GM19455 (cell line): ENCODE results near the gene LYRM2.
"Not testable (repeated sequence)": the region's sequence is repeated elsewhere in the genome, so short reads cannot be mapped to it uniquely, and the experiment has no call there.

ENCODE experiments used
- ATAC-seq: cut with Tn5 transposase; IDR thresholded peaks from one replicate; pipeline ENCODE4 v1.9.1; 2021; ENCODE audit not compliant: unreplicated experiment

LYRM2 gene

GRCh38 chr6:89649682-89650081, 11.1 kb upstream of the LYRM2 start:
- ATAC-seq: no peak

- ATAC-seq: no peak
Observed at GRCh38 chr6:89644864-89645263, 6.3 kb upstream of the LYRM2 start.

- no peak for ATAC-seq
Observed at GRCh38 chr6:89643406-89643805, 4.9 kb upstream of the LYRM2 start.

- no peak for ATAC-seq
Observed at GRCh38 chr6:89642956-89643355, 4.4 kb upstream of the LYRM2 start.

- ATAC-seq: not testable (repeated sequence)
Observed at GRCh38 chr6:89641581-89641980, 3.0 kb upstream of the LYRM2 start.

GRCh38 chr6:89640804-89641203, 2.3 kb upstream of the LYRM2 start:
- no peak for ATAC-seq

- peak; percentile 8 for ATAC-seq
Observed at GRCh38 chr6:89637960-89638319, 607 bp downstream of the LYRM2 start.

- ATAC-seq: not testable (repeated sequence)
Observed at GRCh38 chr6:89636412-89636811, 2.1 kb downstream of the LYRM2 start.

GRCh38 chr6:89630488-89630887, 8.1 kb downstream of the LYRM2 start:
- no peak for ATAC-seq

GRCh38 chr6:89623749-89624148, 14.8 kb downstream of the LYRM2 start:
- no peak for ATAC-seq

GRCh38 chr6:89619567-89619966, 19.0 kb downstream of the LYRM2 start:
- ATAC-seq: no peak

- no peak for ATAC-seq
Observed at GRCh38 chr6:89618026-89618425, 20.5 kb downstream of the LYRM2 start.

- ATAC-seq: no peak
Observed at GRCh38 chr6:89616531-89616930, 22.0 kb downstream of the LYRM2 start.

GRCh38 chr6:89615882-89616281, 22.7 kb downstream of the LYRM2 start:
- no peak for ATAC-seq

- no peak for ATAC-seq
Observed at GRCh38 chr6:89613790-89614189, 24.8 kb downstream of the LYRM2 start.

- ATAC-seq: no peak
Observed at GRCh38 chr6:89612121-89612520, 26.4 kb downstream of the LYRM2 start.

- ATAC-seq: no peak
Observed at GRCh38 chr6:89611666-89612065, 26.9 kb downstream of the LYRM2 start.

GRCh38 chr6:89610149-89610642, 28.4 kb downstream of the LYRM2 start:
- ATAC-seq: peak; percentile 72

GRCh38 chr6:89605861-89606260, 32.7 kb downstream of the LYRM2 start:
- ATAC-seq: no peak

- no peak for ATAC-seq
Observed at GRCh38 chr6:89604653-89605052, 33.9 kb downstream of the LYRM2 start.

- ATAC-seq: no peak
Observed at GRCh38 chr6:89602166-89602565, 36.4 kb downstream of the LYRM2 start.

- ATAC-seq: no peak
Observed at GRCh38 chr6:89599727-89600126, 38.8 kb downstream of the LYRM2 start.

GRCh38 chr6:89597988-89598387, 40.6 kb downstream of the LYRM2 start:
- no peak for ATAC-seq

GRCh38 chr6:89597372-89597771, 41.2 kb downstream of the LYRM2 start:
- ATAC-seq: no peak
